GM12891 (cell line): ENCODE measurements around the gene RELCH.
A peak's percentile ranks its signal among the peaks of the same experiment; 100 is the strongest.

Experiments used
- DNase-seq: peaks from one replicate; pipeline ENCODE4 v3.0.0; 2011; ENCODE audit warnings: low spot score; ENCODE audit not compliant: insufficient read length
- FAIRE-seq: peaks from 2 replicates; lab custom pipeline; 2011; peaks lifted over from hg19 to GRCh38; lab: Jason Lieb, UNC
- PAX5 ChIP-seq: IDR thresholded peaks from 2 replicates; pipeline ENCODE4 v1.6.1; 2011; ENCODE audit warnings: low read length, moderate library complexity, mild to moderate bottlenecking; ENCODE audit not compliant: insufficient read depth, severe bottlenecking
- POLR2A ChIP-seq: IDR thresholded peaks from 2 replicates; pipeline ENCODE4 v1.6.1; 2011; ENCODE audit warnings: low read depth, low read length, control low read depth
- POLR2AphosphoS5 ChIP-seq: IDR thresholded peaks from 2 replicates; pipeline ENCODE4 v1.6.1; 2011; ENCODE audit warnings: low read depth, low read length, control low read depth
- POU2F2 ChIP-seq: IDR thresholded peaks from 2 replicates; pipeline ENCODE4 v1.6.1; 2011; ENCODE audit warnings: low read depth, mild to moderate bottlenecking, control low read depth, low read length, moderate library complexity
- SPI1 ChIP-seq: IDR thresholded peaks from 2 replicates; pipeline ENCODE4 v1.6.1; 2011; ENCODE audit warnings: low read depth, low read length, control low read depth
- TAF1 ChIP-seq: IDR thresholded peaks from 2 replicates; pipeline ENCODE4 v1.6.1; 2011; ENCODE audit warnings: low read depth, low read length, control low read depth

RELCH gene

DNA sequence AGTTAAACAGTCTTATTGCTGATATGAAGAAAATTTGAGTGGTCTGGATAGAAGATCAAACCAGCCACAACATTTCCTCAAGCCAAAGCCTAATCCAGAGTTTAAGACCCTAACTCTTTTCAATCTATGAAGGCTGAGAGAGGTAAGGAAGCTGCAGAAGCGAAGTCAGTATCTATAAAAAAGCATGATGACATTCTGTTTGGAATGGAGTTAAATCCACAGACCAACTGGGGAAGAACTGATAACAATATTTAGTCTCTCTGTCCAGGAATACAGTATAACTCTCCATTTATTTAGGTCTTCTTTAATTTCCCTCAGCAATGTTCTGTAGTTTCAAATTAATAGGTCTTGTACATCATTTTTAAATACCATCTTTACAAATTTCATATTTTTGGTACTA, 16.2 kb upstream of the RELCH start:
- FAIRE-seq (no peak), DNase-seq (no peak)
- TF ChIP-seq POLR2A, result no peak
- no peak for TF ChIP-seq PAX5
- TF ChIP-seq POLR2AphosphoS5, result no peak
- no peak for TF ChIP-seq POU2F2
- TF ChIP-seq SPI1, result no peak
- no peak for TF ChIP-seq TAF1

DNA sequence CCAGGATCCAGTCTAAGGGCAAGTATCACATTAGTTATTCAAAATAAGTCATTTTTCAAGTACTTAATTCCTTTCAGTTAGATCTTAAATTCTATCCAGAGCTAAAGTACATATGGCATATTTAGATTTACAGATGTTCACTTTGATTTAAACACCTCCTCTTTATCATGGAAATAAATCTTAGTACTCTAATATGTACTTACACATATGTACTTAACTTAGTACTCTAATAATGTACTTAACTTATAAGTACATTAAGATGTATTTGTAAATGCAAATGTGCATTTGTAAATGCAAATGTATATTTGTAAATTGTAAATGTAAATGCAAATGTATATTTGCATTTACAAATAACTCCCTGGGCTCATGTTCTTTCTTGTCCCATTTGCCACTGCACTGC, 14.8 kb upstream of the RELCH start:
- DNase-seq (no peak), FAIRE-seq (no peak)
- no peak for TF ChIP-seq TAF1
- TF ChIP-seq POLR2AphosphoS5, result no peak
- no peak for TF ChIP-seq POLR2A
- TF ChIP-seq POU2F2, result no peak
- no peak for TF ChIP-seq PAX5
- no peak for TF ChIP-seq SPI1

DNA sequence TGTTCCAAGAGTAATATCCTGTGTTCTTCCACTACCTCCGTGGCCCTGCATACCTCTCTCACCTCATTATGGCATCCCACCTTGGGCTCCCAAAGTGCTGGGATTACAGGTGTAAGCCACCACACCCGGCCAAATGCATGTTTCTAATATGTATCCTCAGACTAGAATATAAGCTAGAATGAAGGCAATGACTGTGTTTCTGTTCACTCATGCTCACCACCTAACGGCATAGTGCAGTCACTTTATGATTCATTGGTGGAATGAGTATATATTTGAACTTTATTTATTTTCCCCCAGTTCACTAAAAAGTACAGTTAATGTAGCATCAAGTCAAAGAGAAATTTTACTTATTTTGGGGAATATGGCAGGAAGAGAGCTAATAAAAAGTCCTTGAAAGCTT, 11.5 kb upstream of the RELCH start:
- DNase-seq, result no peak
- FAIRE-seq, result no peak
- TF ChIP-seq PAX5 (no peak), TAF1 (no peak), SPI1 (no peak), POLR2AphosphoS5 (no peak), POU2F2 (no peak), POLR2A (no peak)

DNA sequence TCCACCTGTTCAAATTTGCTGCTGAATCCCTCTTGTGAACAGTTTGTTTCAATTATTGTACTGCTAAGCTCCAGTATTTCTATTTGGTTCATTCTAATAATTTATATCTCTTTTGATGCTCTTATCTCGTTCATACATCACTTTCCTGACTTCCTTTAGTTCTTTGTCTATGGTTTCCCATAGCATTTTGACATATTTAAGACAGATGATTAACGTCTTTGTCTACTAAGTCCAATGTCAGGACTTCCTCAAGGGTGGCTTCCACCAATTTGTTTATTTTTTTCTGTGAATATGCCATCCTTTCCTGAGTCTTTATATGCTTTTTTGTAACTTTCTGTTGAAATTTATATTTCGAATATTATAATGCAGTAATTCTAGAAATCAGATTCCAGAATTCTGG, 9.8 kb upstream of the RELCH start:
- DNase-seq (no peak), FAIRE-seq (no peak)

DNA sequence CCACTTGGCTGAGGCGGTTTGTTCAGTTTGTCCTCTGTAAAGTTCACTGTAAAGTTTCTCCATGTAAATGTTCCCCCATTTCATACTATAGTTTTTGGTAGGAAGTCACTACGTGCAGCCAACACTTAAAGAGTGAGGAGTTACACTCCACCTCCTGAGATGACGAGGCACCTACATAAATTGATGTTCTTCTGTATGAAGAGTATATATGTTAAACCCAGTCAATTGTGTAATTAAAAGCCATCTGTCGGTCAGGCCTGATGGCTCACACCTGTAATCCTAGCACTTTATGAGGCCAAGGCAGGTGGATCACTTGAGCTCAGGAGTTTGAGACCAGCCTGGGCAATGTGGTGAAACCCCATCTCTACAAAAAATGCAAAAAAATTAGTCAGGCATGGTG, 7.8 kb upstream of the RELCH start:
- DNase-seq (no peak), FAIRE-seq (peak; percentile 77)
- TF ChIP-seq SPI1, result no peak
- TF ChIP-seq POU2F2, result no peak
- TF ChIP-seq POLR2AphosphoS5, result no peak
- TF ChIP-seq TAF1, result no peak
- TF ChIP-seq PAX5, result no peak
- no peak for TF ChIP-seq POLR2A

More for the DNA sequence above, 9.8 kb upstream of the RELCH start:
- TF ChIP-seq POLR2A (no peak), PAX5 (no peak), TAF1 (no peak), POLR2AphosphoS5 (no peak), POU2F2 (no peak), SPI1 (no peak)

DNA sequence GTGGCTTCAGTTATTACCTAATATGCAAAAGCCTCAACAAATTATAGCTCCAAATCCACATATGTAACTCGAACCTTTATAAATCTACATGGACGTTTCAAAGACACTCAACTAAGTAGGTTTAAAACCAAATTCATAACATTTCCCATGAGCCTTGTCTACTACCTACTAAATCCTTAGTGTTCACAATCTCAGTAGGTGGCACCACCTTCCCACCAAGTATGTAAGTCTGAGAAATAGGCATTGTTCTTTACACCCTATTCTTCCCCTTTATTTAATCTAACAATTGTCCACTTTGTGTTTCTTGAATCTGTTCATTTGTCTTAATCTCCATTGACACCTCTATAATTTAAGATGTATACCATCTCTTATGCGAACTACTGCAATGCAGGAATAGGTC, 4.8 kb upstream of the RELCH start:
- FAIRE-seq (peak; percentile 67), DNase-seq (no peak)
- TF ChIP-seq POLR2AphosphoS5 (no peak), SPI1 (no peak), POLR2A (no peak), PAX5 (no peak), POU2F2 (no peak), TAF1 (no peak)

DNA sequence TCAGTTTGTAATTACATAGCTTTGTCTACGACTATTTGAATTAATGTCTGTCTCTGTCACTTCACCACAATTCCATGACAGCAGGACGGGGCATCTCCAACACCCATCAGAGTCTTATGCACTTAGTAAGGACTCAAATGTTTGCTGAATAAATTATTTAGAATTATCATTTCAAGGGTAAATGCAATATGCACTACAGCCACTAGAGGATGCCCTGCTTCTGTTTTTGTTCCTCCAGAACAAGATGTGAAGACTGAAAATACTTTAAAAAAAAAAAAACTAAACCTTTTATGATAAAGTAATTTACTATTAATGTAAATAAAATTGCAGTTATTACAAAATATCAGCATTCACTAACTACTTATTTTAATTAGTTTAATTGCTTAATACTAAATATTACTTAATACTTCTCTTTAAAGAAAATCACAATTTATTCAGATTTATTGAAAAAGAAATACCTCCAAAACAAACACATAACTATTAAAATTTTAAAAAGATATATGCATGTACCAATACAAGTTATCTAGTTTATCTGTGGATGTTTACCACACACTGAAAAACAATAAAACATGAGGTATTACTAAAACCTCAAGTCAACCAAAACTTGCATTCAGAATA, 3.4 kb upstream of the RELCH start:
- no peak for FAIRE-seq
- no peak for DNase-seq
- TF ChIP-seq PAX5, result no peak
- TF ChIP-seq POU2F2, result no peak
- no peak for TF ChIP-seq TAF1
- no peak for TF ChIP-seq POLR2A
- no peak for TF ChIP-seq POLR2AphosphoS5
- no peak for TF ChIP-seq SPI1

DNA sequence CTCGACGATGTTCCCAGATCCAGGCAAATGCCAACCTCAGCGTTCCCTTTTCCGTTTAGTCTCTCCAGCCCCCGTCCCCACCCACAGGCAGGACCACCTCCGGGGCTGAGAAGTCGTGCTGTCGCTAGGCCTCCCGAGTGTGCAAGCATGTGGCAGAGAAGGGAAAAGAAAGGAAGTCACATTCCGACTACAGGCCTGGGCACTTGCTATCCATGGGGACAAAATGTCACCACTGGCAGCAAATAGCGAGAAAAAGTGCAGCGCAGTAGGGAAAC, 619 bp upstream of the RELCH start:
- DNase-seq, result no peak
- no peak for FAIRE-seq
- TF ChIP-seq POU2F2 (no peak), POLR2AphosphoS5 (no peak), PAX5 (no peak), TAF1 (no peak), SPI1 (no peak), POLR2A (no peak)

DNA sequence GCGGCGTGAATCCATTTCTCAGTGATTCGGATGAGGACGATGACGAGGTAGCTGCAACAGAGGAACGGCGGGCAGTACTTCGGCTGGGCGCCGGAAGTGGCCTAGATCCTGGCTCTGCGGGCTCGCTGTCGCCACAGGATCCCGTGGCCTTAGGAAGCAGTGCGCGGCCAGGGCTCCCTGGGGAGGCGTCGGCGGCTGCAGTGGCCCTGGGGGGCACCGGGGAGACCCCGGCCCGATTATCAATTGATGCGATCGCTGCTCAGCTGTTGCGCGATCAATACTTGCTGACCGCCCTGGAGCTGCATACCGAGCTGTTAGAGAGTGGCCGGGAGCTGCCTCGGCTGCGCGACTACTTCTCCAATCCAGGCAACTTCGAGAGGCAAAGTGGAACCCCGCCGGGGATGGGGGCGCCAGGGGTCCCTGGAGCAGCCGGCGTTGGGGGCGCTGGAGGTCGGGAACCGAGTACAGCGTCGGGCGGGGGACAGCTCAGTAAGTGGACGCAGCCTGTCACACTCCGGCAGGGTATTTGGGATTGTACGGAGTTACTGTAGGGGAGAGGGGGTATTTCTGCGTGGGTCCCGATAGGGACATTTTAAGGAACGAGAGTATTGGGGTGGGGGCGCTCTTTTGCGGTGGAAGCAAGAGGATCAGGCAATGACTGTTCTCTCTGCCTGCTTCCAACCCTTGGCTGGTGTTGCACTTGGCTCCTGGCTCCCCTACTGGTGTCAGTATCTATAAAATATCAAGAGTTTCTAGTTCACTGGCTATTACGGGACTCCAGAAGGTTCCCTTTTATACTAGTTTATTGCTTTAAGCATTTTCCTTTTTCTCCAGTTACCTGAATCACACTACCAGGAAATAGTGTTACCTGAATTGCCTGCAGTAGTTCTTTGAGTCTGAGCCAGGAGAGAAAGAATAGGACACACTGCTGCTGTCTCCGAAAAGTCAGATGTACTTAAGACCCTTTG, 772 bp downstream of the RELCH start:
- TF ChIP-seq PAX5, result no peak
- TF ChIP-seq POU2F2, result no peak
- FAIRE-seq, result peak; percentile 66
- DNase-seq, result no peak
